Mammary epithelial cell (primary cell): Measurements from ENCODE around the gene DZANK1.

ENCODE experiments used
- CTCF ChIP-seq, 2 donors: IDR thresholded peaks in 1 of 2; conservative IDR thresholded peaks in 1 of 2; 2 replicates each; pipeline ENCODE4 v1.5.1; 2011 to 2012; ENCODE audit warnings: inconsistent platforms in 2 of 2, low read length in 2 of 2, mild to moderate bottlenecking in 2 of 2, control low read depth in 1 of 2, low read depth in 1 of 2; ENCODE audit not compliant: insufficient read depth in 1 of 2; ENCODE audit errors: extremely low read depth in 1 of 2
- EZH2 ChIP-seq: IDR thresholded peaks from 2 replicates; pipeline ENCODE4 v1.6.1; 2012; ENCODE audit warnings: low read length, inconsistent platforms, borderline replicate concordance

DNA sequence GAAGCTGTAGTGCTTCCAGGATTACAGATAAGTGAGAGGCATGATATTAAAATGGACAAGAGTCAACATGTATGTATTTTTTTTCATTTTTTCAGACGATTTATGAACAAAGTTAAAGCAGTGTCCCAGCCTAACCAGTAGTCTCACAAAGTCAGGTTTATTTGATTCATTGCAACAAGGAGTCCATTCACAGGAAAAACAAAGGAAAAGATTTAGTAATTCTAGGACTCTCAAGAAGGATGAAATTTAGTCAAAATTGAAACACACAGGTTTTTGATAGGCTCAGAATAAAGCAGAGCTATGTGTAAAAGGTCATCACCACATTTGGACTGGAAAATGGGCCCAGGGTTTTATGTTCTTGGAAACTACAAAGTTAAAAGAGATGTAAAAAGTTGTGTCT lies 94.5 kb downstream of the DZANK1 start:
- TF ChIP-seq EZH2 (no peak), CTCF (conservative IDR thresholded peaks at IDR 0.05 in 1 of 2, IDR thresholded peaks at IDR 0.05 in 1 of 2; ENCODE audit: extremely low read depth in 1 of 2, insufficient read depth in 1 of 2, low read depth in 1 of 2, low read length in 2 of 2) (no peak)
